GM19328 (cell line): ENCODE measurements around the gene CAST.
"Not testable (repeated sequence)": the region's sequence is repeated elsewhere in the genome, so short reads cannot be mapped to it uniquely, and the experiment has no call there.

ENCODE experiments used
- ATAC-seq: cut with Tn5 transposase; IDR thresholded peaks from one replicate; pipeline ENCODE4 v1.9.1; 2021; ENCODE audit warnings: mild to moderate bottlenecking, moderate library complexity; ENCODE audit not compliant: unreplicated experiment

CAST gene

GRCh38 chr5:96661855-96662724 is at the start of gene CAST:
TSS of gene CAST (plus strand) at chr5:96662376. CDS start at chr5:96662423, 47 bp downstream.
- ATAC-seq: peak; percentile 63

GRCh38 chr5:96614110-96614691 is 48.0 kb upstream of the CAST start:
- ATAC-seq: no peak

- ATAC-seq: no peak
These were observed 47.0 kb upstream of the CAST start for GRCh38 chr5:96615223-96615622.

DNA sequence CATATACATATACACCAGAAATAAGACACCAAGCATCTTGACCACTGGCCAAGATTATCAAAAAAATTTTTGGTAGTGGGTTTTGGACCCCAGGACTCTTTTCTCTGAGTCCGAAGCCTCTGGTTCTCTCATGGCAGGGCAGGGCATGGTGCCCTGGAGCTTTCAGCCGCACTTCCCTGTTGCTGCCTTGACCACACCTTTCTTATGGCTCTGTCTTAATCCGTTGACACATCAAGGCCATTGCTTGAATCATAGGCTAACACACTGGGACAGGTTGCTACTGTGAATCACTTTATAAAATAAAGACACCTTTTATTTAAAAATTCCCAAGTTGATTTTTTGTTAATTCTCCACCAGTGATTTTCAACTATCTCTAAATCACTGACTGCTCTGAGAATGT is 45.4 kb upstream of the CAST start:
- ATAC-seq: no peak

GRCh38 chr5:96618311-96619016 is 43.7 kb upstream of the CAST start:
- not testable (repeated sequence) for ATAC-seq

GRCh38 chr5:96619946-96620345 is 42.2 kb upstream of the CAST start:
- no peak for ATAC-seq

GRCh38 chr5:96624596-96624995 is 37.6 kb upstream of the CAST start:
- ATAC-seq: no peak

DNA sequence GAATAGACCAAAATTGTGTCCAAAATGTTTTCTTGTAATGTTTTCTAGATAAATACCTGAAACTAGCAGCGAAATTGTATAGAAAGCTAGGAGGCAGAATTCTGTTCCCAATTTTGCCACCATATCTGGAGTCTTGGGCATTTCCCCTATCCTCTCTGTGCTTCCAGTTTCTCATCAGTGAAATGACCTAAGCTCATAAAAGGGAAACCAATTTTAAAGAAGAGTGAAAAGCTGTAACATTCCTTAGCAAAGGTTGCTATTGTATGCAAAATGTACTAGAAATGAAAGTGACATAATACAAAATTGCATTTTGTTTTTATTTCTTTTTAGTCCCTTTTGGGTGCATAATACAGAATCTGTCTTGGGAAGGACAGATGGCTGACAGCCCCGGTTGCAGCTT is 36.8 kb upstream of the CAST start:
- no peak for ATAC-seq

DNA sequence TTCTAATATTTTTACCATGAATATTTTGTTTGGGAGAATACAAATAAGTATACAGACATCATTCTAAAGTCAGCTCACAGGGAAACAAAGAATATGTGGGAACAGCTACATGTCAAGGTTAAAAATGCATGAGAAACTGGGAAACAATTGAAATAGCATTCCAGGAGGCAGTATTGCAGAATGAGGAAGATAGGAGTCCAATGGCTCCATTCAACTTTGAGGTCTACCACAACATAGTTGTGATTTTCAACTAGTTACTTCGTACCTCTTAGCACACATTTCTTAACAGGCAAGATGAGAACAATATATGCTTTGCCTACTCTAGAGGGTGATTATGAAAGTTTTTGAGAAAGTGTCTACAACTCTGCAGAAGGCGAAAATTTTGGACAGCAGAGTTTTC is 35.2 kb upstream of the CAST start:
- ATAC-seq: no peak

GRCh38 chr5:96627792-96628398 is 34.3 kb upstream of the CAST start:
- ATAC-seq: no peak

DNA sequence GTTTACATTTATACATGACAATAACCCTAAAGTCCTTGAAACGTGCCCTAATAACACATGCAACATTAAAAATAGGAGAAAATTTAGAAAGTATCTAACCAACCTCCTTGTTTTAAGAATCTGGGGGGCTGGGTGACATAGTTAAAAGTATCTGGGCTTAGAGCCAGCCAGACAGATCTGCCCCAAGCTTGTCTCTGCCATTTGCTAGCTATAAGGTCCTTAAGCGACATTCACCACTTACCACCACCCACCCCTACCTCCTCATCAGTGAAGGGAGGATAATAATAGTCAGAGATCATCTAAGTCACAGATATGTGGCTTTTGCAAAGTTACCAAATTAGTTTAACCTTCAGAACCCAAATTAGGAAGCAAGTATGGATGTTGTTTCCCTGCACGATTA is 33.8 kb upstream of the CAST start:
- no peak for ATAC-seq

GRCh38 chr5:96629774-96630173 is 32.4 kb upstream of the CAST start:
- ATAC-seq: no peak

DNA sequence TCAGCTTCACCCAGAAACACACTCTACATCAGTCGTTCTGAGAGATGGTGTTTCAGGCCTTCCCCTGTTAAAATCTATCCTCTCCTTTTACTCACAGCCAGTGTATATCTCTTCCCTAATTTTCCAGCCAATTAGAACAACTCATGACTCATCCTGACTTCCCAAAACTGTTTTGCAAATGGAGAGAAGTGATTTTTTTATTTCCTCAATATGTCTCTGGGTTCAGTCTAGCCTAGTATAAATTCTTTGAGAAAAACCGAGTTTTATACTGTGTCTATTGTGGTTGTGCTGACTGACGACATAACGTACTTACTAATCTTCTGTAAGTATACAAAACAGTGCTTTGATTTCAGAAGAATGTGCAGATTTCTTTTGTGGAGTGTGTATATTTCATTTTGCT is 28.4 kb upstream of the CAST start:
- ATAC-seq: no peak

DNA sequence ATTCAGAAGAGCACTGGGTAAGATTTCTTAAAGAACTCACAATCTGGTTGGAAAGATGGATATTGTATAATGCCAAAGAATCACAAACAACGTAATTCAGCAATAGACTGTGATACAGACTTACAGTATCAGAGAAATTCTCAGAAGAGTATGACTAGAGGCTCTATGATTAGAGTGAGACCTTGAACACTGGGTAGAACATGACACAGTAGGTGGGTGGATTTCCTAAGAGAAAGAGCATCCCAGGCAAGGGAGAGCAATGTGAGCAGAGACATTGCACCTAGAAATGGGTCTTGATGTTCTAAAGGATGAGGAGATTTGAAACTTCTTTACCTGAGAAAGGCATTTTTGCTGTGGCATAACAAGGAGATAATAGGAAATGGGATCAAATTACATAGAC is 27.3 kb upstream of the CAST start:
- ATAC-seq: no peak

DNA sequence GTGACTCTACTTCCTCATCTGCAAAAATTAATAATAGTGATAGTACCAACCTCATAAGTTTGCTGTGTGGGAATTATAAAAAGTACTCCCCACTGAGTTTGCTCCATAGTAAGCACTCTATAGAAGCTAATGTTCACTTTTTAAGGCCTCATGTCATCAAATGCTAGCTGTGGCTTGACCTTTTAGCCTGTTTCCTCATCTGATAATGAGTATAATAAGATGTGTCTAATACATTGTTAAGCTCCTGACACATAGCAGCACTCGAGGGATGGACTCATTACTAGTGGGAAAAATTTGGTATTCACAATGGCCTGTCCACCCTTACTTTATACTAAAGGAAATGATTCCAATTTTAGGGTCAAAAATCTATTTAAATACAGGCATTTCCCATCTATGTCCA is 26.1 kb upstream of the CAST start:
- ATAC-seq: no peak

GRCh38 chr5:96636594-96636993 is 25.6 kb upstream of the CAST start:
- no peak for ATAC-seq

DNA sequence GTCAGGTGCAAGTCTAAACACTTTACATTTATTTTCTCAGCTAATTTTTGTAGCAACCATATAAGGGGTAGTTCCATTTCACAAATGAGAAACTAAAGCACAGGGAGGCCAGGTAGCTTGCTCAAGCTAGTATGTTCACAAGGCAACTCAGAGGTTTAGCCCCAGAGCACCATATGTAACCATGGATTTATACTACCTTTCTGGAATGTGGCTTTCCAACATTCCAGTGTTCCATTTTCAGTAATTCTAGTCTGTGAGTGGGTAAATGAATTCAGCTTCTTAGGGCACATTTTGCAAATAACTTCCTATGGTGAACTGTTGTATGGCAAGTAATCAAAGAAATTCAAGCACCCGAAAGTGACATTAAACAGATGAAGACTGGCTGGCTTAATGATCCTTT is 25.0 kb upstream of the CAST start:
- ATAC-seq: no peak

- no peak for ATAC-seq
These were observed 23.6 kb upstream of the CAST start for GRCh38 chr5:96638561-96638960.

DNA sequence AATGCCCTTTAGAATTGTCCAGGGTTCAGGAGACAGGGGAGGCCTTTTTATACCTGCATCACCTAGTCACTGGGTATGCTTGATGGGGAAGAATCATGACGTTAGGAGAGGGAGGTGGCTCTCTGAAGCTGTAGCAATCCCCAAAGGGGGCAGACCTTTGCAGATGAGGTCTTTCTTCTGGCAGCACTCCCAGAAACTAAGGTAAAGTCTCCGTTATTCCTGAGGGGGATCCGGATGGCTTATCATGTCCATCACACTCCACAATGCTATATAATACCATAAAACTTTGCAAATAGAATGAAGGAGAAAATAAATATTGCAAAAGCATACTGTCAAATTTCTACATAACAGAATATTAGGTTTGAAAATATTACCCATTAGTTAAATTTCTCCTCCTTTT is 21.5 kb upstream of the CAST start:
- no peak for ATAC-seq

- no peak for ATAC-seq
These were observed 20.6 kb upstream of the CAST start for GRCh38 chr5:96641368-96642280.

- no peak for ATAC-seq
These were observed 19.9 kb upstream of the CAST start for GRCh38 chr5:96642281-96642640.
